Liver (tissue), 3 donors: ENCODE data around the gene CPO.

Source experiments
- EGR1 ChIP-seq, 2 donors: IDR thresholded peaks; 2 replicates each; pipeline ENCODE4 v1.6.1; 2016 to 2018; ENCODE audit warnings: antibody characterized with exemption in 2 of 2, low read depth in 2 of 2
- FOXA1 ChIP-seq: IDR thresholded peaks from 2 replicates; pipeline ENCODE4 v1.6.1; 2016; ENCODE audit warnings: antibody characterized with exemption
- HNF4G ChIP-seq: IDR thresholded peaks from 2 replicates; pipeline ENCODE4 v1.6.1; 2016; ENCODE audit warnings: antibody characterized with exemption
- JUND ChIP-seq, 2 donors: IDR thresholded peaks; 2 replicates each; pipeline ENCODE4 v1.6.1; 2016; ENCODE audit warnings: antibody characterized with exemption in 2 of 2
- SP1 ChIP-seq: IDR thresholded peaks from 2 replicates; pipeline ENCODE4 v1.6.1; 2018; ENCODE audit warnings: antibody characterized with exemption, mild to moderate bottlenecking
- TAF1 ChIP-seq: conservative IDR thresholded peaks from 2 replicates; pipeline ENCODE4 v1.6.1; 2016; ENCODE audit warnings: antibody characterized with exemption, mild to moderate bottlenecking
- YY1 ChIP-seq: IDR thresholded peaks from 2 replicates; pipeline ENCODE4 v1.6.1; 2016; ENCODE audit warnings: antibody characterized with exemption, mild to moderate bottlenecking
- TF ChIP-seq, protein P1 (sequence below): IDR thresholded peaks from 2 replicates; pipeline ENCODE4 v1.6.1; 2016; ENCODE audit warnings: antibody characterized with exemption, mild to moderate bottlenecking
- TF ChIP-seq, protein P2 (sequence below): fragments of 150-350 bp; IDR thresholded peaks from 2 replicates; pipeline ENCODE4 v1.5.1; 2017; ENCODE audit warnings: improper control_type of control experiment, low read depth, low read length; ENCODE audit not compliant: missing input control
- TF ChIP-seq, protein P3 (sequence below): IDR thresholded peaks from 2 replicates; pipeline ENCODE4 v1.6.1; 2016; ENCODE audit warnings: antibody characterized with exemption
- TF ChIP-seq, protein P4 (sequence below): IDR thresholded peaks from 2 replicates; pipeline ENCODE4 v1.6.1; 2016; ENCODE audit warnings: antibody characterized with exemption
- TF ChIP-seq, protein P5 (sequence below): IDR thresholded peaks from 2 replicates; pipeline ENCODE4 v1.6.1; 2016; ENCODE audit warnings: antibody characterized with exemption
- donor health status: healthy.
- donor health status: healthy.

DNA sequence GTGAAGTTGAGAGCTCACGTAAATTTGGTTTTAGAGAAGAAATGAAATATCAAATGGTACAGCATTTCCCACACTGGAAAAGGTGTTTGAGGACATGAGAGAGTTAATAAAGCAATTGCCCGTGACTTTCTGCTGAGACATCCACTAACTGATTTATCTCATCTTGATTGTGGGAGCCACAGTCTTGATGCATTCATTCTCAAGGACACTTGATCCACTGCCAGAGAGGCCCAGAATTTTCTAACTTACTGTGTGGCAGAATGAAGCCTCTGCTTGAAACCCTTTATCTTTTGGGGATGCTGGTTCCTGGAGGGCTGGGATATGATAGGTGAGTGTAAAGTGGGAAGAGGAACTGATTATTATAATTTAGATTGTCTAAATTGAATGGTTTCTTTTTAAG, at the start of gene CPO:
- TF ChIP-seq, protein P1, sequence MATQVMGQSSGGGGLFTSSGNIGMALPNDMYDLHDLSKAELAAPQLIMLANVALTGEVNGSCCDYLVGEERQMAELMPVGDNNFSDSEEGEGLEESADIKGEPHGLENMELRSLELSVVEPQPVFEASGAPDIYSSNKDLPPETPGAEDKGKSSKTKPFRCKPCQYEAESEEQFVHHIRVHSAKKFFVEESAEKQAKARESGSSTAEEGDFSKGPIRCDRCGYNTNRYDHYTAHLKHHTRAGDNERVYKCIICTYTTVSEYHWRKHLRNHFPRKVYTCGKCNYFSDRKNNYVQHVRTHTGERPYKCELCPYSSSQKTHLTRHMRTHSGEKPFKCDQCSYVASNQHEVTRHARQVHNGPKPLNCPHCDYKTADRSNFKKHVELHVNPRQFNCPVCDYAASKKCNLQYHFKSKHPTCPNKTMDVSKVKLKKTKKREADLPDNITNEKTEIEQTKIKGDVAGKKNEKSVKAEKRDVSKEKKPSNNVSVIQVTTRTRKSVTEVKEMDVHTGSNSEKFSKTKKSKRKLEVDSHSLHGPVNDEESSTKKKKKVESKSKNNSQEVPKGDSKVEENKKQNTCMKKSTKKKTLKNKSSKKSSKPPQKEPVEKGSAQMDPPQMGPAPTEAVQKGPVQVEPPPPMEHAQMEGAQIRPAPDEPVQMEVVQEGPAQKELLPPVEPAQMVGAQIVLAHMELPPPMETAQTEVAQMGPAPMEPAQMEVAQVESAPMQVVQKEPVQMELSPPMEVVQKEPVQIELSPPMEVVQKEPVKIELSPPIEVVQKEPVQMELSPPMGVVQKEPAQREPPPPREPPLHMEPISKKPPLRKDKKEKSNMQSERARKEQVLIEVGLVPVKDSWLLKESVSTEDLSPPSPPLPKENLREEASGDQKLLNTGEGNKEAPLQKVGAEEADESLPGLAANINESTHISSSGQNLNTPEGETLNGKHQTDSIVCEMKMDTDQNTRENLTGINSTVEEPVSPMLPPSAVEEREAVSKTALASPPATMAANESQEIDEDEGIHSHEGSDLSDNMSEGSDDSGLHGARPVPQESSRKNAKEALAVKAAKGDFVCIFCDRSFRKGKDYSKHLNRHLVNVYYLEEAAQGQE: no peak
- TF ChIP-seq, protein P2, sequence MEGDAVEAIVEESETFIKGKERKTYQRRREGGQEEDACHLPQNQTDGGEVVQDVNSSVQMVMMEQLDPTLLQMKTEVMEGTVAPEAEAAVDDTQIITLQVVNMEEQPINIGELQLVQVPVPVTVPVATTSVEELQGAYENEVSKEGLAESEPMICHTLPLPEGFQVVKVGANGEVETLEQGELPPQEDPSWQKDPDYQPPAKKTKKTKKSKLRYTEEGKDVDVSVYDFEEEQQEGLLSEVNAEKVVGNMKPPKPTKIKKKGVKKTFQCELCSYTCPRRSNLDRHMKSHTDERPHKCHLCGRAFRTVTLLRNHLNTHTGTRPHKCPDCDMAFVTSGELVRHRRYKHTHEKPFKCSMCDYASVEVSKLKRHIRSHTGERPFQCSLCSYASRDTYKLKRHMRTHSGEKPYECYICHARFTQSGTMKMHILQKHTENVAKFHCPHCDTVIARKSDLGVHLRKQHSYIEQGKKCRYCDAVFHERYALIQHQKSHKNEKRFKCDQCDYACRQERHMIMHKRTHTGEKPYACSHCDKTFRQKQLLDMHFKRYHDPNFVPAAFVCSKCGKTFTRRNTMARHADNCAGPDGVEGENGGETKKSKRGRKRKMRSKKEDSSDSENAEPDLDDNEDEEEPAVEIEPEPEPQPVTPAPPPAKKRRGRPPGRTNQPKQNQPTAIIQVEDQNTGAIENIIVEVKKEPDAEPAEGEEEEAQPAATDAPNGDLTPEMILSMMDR: no peak
- TF ChIP-seq, protein P3, sequence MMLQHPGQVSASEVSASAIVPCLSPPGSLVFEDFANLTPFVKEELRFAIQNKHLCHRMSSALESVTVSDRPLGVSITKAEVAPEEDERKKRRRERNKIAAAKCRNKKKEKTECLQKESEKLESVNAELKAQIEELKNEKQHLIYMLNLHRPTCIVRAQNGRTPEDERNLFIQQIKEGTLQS: no peak
- TF ChIP-seq, protein P4, sequence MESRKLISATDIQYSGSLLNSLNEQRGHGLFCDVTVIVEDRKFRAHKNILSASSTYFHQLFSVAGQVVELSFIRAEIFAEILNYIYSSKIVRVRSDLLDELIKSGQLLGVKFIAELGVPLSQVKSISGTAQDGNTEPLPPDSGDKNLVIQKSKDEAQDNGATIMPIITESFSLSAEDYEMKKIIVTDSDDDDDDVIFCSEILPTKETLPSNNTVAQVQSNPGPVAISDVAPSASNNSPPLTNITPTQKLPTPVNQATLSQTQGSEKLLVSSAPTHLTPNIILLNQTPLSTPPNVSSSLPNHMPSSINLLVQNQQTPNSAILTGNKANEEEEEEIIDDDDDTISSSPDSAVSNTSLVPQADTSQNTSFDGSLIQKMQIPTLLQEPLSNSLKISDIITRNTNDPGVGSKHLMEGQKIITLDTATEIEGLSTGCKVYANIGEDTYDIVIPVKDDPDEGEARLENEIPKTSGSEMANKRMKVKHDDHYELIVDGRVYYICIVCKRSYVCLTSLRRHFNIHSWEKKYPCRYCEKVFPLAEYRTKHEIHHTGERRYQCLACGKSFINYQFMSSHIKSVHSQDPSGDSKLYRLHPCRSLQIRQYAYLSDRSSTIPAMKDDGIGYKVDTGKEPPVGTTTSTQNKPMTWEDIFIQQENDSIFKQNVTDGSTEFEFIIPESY: no peak
- no peak for TF ChIP-seq YY1
- no peak for TF ChIP-seq EGR1 (IDR thresholded peaks at IDR 0.05; ENCODE audit: low read depth in 2 of 2)
- TF ChIP-seq TAF1: no peak
- TF ChIP-seq, protein P5, sequence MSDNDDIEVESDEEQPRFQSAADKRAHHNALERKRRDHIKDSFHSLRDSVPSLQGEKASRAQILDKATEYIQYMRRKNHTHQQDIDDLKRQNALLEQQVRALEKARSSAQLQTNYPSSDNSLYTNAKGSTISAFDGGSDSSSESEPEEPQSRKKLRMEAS: no peak
- TF ChIP-seq HNF4G: no peak
- TF ChIP-seq JUND (IDR thresholded peaks at IDR 0.05): no peak
- no peak for TF ChIP-seq FOXA1
- no peak for TF ChIP-seq SP1
